K562 (cell line): ENCODE data around the gene MAP3K6. TPM values are rescaled to one million over a fixed set of nuclear protein-coding genes. Genes with fewer than 3 reads are reported as not detected.

ENCODE experiments used
- DPF2 ChIP-seq: fragments of 450-650 bp; IDR thresholded peaks from 2 replicates; pipeline ENCODE4 v1.6.1; 2016
- EWSR1 ChIP-seq: fragments of 450-650 bp; IDR thresholded peaks from 2 replicates; pipeline ENCODE4 v1.6.1; 2018; ENCODE audit warnings: borderline replicate concordance, mild to moderate bottlenecking, low read depth, moderate library complexity; ENCODE audit not compliant: partially characterized antibody
- FOXP1 ChIP-seq: sonication (generic); formaldehyde crosslinking; IDR thresholded peaks from 2 replicates; pipeline ENCODE4 v1.8.0; 2022; ENCODE audit warnings: mild to moderate bottlenecking, missing genetic modification reagents
- FUS ChIP-seq: fragments of 200-400 bp; formaldehyde crosslinking; optimal IDR thresholded peaks from 2 replicates; pipeline ENCODE3; 2017; ENCODE audit warnings: low read depth, low read length
- JUN ChIP-seq, 2 experiments: sonication (generic) in 1 of 2; formaldehyde crosslinking in 1 of 2; IDR thresholded peaks; 2 replicates each; pipeline versions ENCODE4 v1.6.1 to v1.8.0; 2012 to 2022; ENCODE audit warnings: borderline replicate concordance in 2 of 2, mild to moderate bottlenecking in 2 of 2, improper control_type of control experiment in 1 of 2, low read depth in 1 of 2, low read length in 1 of 2, missing genetic modification reagents in 1 of 2
- KLF6 ChIP-seq: fragments of 250-450 bp; sonication (Bioruptor Pico); IDR thresholded peaks from 2 replicates; pipeline ENCODE4 v1.4.0; 2020; ENCODE audit warnings: mild to moderate bottlenecking, moderate library complexity, borderline replicate concordance
- LEF1 ChIP-seq: fragments of 450-650 bp; IDR thresholded peaks from 2 replicates; pipeline ENCODE4 v1.6.1; 2016; ENCODE audit warnings: mild to moderate bottlenecking
- MEIS2 ChIP-seq: fragments of 450-650 bp; IDR thresholded peaks from 2 replicates; pipeline ENCODE4 v1.6.1; 2014; ENCODE audit warnings: mild to moderate bottlenecking; ENCODE audit not compliant: partially characterized antibody
- RBBP5 ChIP-seq: fragments of 200-600 bp; sonication (generic); IDR thresholded peaks from 2 replicates; pipeline ENCODE4 v1.6.1; 2012; ENCODE audit warnings: borderline replicate concordance, mild to moderate bottlenecking, low read length, control low read depth, inconsistent platforms; ENCODE audit not compliant: insufficient read depth, poor library complexity, severe bottlenecking
- SIX5 ChIP-seq, 2 experiments: IDR thresholded peaks; 2 replicates each; pipeline ENCODE4 v1.6.1; 2011; ENCODE audit warnings: low read length in 2 of 2, borderline replicate concordance in 1 of 2, low read depth in 1 of 2, mild to moderate bottlenecking in 1 of 2, moderate library complexity in 1 of 2; ENCODE audit not compliant: insufficient read depth in 1 of 2
- ZNF263 ChIP-seq: sonication (generic); formaldehyde crosslinking; IDR thresholded peaks from 2 replicates; pipeline ENCODE4 v1.8.0; 2022; ENCODE audit warnings: mild to moderate bottlenecking, missing genetic modification reagents, borderline replicate concordance
- polyA plus RNA-seq, 8 experiments: library from polyadenylated mRNA; depleted of rRNA in 4 of 8; stranded (reverse) in 5 of 8; unstranded in 3 of 8; fragments of >200 nt; fragmentation: Nextera tagmentation in 2 of 8; fragmentation: Illumina TruSeq in 1 of 8; extraction: Ambion mirVana in 2 of 8; extraction: Trizol in 1 of 8; gene quantifications; 2 replicates each; pipeline versions ENCODE4 v1.2.1 to v1.2.3, GENCODE V29; 2011 to 2014; ENCODE audit warnings: inconsistent platforms in 1 of 8, missing spikeins in 1 of 8
- total RNA-seq, 7 experiments: library from RNA; depleted of rRNA in 6 of 7; stranded (reverse); fragments of >200 nt in 6 of 7; fragmentation: Illumina TruSeq in 2 of 7; extraction: Trizol in 2 of 7; gene quantifications; 2 replicates each; pipeline versions ENCODE4 v1.2.1 to v1.2.3, GENCODE V29; 2011 to 2021; ENCODE audit warnings: low replicate concordance in 1 of 7
- TF ChIP-seq, protein P1 (sequence below): sonication (generic); formaldehyde crosslinking; IDR thresholded peaks from 2 replicates; pipeline ENCODE4 v1.8.0; 2023; ENCODE audit warnings: missing genetic modification reagents, mild to moderate bottlenecking, borderline replicate concordance
- TF ChIP-seq, protein P2 (sequence below): sonication (generic); formaldehyde crosslinking; IDR thresholded peaks from 2 replicates; pipeline ENCODE4 v1.8.0; 2022; ENCODE audit warnings: mild to moderate bottlenecking, low read depth, missing genetic modification reagents
- TF ChIP-seq, protein P3 (sequence below): sonication (generic); formaldehyde crosslinking; IDR thresholded peaks from 2 replicates; pipeline ENCODE4 v1.8.0; 2022; ENCODE audit warnings: mild to moderate bottlenecking, missing genetic modification reagents

Gene MAP3K6
- total and polyA plus RNA-seq, 9 of the 15 experiments (the other 6 are each of a cell fraction or from before 2014, with no cell fraction given): 0.99 to 21.9 (median 7.0) TPM

DNA sequence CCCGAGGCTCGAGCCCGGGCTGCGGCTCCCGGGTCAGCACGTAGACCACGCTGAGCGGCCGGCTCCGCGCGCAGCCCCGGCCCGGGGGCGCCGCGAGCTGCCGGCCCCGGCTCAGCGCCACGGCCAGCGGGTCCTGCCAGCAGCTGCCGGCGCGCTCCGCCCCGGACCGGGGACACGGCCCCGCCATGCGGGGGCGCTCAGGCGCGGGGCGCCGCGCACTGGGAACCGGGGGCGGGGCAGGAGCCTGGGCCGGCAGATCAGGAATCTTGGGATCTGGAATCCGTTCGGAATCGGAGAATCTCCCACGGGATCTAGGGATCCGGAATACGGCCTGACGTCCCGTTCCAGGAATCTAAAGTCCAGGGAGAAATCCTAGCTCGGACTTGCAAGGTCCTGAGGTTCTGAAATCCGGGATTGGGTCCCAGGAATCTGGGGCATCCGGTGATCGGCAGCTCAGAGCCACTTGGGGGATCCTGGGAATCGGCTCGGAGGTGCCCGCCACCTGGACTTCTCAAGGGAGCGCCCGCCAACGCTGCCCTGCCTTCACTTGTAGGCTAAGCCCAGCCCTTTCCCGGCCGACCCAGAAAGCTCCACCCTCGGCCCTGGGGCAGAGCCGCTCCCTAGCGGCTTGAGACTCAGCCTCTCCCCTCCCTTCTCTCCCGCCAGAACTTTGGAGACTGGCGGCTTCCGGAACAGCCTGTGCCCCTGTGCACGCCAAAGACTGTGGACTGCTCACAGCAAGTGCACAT lies at the start of gene MAP3K6 (continued):
- TF ChIP-seq, protein P1, sequence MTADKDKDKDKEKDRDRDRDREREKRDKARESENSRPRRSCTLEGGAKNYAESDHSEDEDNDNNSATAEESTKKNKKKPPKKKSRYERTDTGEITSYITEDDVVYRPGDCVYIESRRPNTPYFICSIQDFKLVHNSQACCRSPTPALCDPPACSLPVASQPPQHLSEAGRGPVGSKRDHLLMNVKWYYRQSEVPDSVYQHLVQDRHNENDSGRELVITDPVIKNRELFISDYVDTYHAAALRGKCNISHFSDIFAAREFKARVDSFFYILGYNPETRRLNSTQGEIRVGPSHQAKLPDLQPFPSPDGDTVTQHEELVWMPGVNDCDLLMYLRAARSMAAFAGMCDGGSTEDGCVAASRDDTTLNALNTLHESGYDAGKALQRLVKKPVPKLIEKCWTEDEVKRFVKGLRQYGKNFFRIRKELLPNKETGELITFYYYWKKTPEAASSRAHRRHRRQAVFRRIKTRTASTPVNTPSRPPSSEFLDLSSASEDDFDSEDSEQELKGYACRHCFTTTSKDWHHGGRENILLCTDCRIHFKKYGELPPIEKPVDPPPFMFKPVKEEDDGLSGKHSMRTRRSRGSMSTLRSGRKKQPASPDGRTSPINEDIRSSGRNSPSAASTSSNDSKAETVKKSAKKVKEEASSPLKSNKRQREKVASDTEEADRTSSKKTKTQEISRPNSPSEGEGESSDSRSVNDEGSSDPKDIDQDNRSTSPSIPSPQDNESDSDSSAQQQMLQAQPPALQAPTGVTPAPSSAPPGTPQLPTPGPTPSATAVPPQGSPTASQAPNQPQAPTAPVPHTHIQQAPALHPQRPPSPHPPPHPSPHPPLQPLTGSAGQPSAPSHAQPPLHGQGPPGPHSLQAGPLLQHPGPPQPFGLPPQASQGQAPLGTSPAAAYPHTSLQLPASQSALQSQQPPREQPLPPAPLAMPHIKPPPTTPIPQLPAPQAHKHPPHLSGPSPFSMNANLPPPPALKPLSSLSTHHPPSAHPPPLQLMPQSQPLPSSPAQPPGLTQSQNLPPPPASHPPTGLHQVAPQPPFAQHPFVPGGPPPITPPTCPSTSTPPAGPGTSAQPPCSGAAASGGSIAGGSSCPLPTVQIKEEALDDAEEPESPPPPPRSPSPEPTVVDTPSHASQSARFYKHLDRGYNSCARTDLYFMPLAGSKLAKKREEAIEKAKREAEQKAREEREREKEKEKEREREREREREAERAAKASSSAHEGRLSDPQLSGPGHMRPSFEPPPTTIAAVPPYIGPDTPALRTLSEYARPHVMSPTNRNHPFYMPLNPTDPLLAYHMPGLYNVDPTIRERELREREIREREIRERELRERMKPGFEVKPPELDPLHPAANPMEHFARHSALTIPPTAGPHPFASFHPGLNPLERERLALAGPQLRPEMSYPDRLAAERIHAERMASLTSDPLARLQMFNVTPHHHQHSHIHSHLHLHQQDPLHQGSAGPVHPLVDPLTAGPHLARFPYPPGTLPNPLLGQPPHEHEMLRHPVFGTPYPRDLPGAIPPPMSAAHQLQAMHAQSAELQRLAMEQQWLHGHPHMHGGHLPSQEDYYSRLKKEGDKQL (CRISPR knock-in tag): no peak
- TF ChIP-seq SIX5 (IDR thresholded peaks at IDR 0.05; ENCODE audit: borderline replicate concordance in 1 of 2, insufficient read depth in 1 of 2, low read depth in 1 of 2, low read length in 2 of 2): no peak
- no peak for TF ChIP-seq KLF6 (CRISPR knock-in tag)
- peak; percentile 16; the same call in 1 of the 2 replicates for TF ChIP-seq ZNF263
- TF ChIP-seq, protein P2, sequence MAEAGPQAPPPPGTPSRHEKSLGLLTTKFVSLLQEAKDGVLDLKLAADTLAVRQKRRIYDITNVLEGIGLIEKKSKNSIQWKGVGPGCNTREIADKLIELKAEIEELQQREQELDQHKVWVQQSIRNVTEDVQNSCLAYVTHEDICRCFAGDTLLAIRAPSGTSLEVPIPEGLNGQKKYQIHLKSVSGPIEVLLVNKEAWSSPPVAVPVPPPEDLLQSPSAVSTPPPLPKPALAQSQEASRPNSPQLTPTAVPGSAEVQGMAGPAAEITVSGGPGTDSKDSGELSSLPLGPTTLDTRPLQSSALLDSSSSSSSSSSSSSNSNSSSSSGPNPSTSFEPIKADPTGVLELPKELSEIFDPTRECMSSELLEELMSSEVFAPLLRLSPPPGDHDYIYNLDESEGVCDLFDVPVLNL (CRISPR knock-in tag): no peak
- TF ChIP-seq LEF1: no peak
- 0 out of 2 replicates have a peak, but pooled peaks have one; percentile 20 for TF ChIP-seq JUN (IDR thresholded peaks at IDR 0.05; ENCODE audit: borderline replicate concordance, low read depth, low read length)
- 0 out of 2 replicates have a peak, but pooled peaks have one; percentile 30 for TF ChIP-seq JUN (CRISPR knock-in tag; IDR thresholded peaks at IDR 0.05; ENCODE audit: borderline replicate concordance)
- 0 out of 2 replicates have a peak, but pooled peaks have one; percentile 27 for TF ChIP-seq DPF2
- no peak for TF ChIP-seq MEIS2
- peak; percentile 95 for TF ChIP-seq RBBP5
- 0 out of 2 replicates have a peak, but pooled peaks have one; percentile 31 for TF ChIP-seq FOXP1 (CRISPR knock-in tag)
- TF ChIP-seq, protein P3, sequence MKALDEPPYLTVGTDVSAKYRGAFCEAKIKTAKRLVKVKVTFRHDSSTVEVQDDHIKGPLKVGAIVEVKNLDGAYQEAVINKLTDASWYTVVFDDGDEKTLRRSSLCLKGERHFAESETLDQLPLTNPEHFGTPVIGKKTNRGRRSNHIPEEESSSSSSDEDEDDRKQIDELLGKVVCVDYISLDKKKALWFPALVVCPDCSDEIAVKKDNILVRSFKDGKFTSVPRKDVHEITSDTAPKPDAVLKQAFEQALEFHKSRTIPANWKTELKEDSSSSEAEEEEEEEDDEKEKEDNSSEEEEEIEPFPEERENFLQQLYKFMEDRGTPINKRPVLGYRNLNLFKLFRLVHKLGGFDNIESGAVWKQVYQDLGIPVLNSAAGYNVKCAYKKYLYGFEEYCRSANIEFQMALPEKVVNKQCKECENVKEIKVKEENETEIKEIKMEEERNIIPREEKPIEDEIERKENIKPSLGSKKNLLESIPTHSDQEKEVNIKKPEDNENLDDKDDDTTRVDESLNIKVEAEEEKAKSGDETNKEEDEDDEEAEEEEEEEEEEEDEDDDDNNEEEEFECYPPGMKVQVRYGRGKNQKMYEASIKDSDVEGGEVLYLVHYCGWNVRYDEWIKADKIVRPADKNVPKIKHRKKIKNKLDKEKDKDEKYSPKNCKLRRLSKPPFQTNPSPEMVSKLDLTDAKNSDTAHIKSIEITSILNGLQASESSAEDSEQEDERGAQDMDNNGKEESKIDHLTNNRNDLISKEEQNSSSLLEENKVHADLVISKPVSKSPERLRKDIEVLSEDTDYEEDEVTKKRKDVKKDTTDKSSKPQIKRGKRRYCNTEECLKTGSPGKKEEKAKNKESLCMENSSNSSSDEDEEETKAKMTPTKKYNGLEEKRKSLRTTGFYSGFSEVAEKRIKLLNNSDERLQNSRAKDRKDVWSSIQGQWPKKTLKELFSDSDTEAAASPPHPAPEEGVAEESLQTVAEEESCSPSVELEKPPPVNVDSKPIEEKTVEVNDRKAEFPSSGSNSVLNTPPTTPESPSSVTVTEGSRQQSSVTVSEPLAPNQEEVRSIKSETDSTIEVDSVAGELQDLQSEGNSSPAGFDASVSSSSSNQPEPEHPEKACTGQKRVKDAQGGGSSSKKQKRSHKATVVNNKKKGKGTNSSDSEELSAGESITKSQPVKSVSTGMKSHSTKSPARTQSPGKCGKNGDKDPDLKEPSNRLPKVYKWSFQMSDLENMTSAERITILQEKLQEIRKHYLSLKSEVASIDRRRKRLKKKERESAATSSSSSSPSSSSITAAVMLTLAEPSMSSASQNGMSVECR (CRISPR knock-in tag): peak; percentile 44; the same call in 1 of the 2 replicates
- no peak for TF ChIP-seq FUS
- no peak for TF ChIP-seq EWSR1
